ENCODE data around the gene LCN2.

GRCh38 chr9:128107468-128108268 is 41.6 kb upstream of the LCN2 start:
- TF ChIP-seq POLR2A (IDR thresholded peaks at IDR 0.05) (no peak), POLR2AphosphoS5 (IDR thresholded peaks at IDR 0.05) (no peak), CTCF (IDR thresholded peaks at IDR 0.05) (no peak), EP300 (IDR thresholded peaks at IDR 0.05) (no peak)
